T follicular helper cell (primary cell): ENCODE measurements around the gene FKBP9.
"Not testable (repeated sequence)": the region's sequence is repeated elsewhere in the genome, so short reads cannot be mapped to it uniquely, and the experiment has no call there.

Experiments
- DNase-seq: peaks from one replicate; pipeline ENCODE4 v3.0.0-alpha.2; 2020; ENCODE audit warnings: low read depth

The FKBP9 gene

DNA sequence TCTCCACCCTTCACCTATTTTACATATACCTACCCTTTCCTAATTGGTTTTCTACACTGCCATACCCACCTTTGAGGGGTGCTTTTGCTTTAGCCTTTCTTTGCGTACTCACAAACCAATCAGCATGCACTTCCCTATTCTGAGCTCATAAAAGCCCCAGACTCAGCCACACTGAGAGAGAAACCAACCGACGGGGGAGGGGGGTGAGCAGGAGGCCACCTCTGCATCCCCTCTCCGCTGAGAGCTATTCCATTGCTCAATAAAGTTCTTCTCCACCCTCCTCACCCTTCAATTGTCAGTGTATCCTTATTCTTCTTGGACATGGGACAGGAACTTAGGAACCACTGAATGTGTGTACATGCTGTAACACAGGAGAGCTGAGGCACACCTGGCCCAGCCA is 9.0 kb upstream of the FKBP9 start:
- DNase-seq: no peak

DNA sequence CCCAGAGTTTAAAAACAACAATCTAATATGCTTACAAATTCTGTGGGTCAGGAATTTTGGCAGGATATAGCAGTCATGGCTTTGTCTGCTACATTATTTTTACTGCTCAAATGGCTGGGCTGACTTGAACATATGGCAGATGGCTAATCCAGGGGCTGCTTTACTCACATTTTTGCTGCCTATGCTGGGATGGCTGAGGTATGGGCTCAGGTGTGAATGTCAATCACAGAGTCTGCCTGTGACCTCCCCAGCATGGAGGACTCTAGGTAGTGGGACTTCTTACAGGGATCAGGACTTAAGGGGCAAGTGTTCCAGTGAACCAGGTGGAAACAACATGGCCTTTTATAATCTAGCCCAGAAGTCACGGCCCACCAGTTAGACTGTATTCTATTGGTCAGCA is 4.4 kb upstream of the FKBP9 start:
- DNase-seq: no peak

DNA sequence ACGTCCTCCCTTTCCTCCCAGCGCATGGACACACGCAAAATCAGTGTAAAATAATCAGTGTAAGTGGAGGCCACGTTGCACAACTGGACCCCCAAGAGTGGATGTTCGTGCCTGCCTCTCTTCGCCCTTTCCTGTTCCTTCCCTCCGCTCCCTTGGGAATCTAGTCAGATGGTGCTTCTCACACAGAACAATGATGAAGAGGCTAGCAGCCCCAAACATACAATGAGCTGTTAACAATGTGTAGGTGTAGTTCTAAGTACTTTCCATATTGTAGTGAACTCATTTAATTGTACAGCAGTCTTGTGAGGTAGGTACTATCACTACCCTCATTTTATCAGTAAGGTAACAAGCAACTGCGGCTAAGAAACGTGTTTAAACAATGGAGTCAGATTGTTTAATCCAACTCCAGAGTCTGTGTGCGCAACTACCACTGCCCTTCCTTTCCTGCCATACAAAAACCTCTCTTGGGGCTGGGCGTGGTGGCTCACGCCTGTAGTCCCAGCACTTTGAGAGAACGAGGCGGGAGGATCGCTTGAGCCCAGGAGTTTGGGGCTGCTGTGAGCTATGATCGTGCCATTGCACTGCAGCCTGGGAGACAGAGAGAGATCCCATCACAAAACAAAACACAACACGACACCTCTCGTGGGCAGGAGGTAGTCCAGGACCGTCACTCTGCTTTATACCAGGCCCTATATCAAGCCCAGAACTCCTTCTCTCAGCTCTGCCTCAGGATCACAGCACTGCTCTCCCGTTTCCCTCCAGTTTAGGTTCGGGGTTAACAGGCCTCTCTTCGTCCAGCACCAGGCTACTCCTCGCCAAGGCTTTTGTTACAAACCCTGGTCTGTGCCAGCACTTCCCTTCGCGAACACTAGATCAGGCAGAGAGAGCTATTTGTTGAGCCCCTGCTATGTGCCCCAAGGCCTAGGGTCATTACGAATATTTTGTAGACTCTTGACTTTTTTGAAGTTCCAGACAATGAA is 1.1 kb downstream of the FKBP9 start:
- no peak for DNase-seq

DNA sequence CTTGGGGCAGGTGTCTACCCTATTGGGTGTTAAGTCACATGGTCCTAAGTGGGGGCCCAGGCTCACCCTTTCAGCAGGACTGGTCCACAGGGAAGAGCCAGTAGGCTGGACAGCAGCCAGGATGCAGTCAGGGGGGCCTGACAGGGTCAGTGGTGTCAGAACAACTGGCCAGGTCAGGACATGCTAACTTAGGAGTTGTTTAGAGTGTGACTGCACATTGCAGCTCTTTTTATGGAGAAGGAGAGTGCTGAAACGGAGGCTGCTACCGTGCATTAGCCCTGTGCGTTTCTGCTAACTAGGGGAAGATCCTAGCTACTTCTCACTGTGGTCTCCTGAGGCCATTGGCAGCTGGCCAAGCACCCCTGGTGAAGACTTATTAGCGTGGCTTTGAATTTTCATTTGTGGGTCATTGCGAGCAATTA is 6.7 kb downstream of the FKBP9 start:
- not testable (repeated sequence) for DNase-seq

DNA sequence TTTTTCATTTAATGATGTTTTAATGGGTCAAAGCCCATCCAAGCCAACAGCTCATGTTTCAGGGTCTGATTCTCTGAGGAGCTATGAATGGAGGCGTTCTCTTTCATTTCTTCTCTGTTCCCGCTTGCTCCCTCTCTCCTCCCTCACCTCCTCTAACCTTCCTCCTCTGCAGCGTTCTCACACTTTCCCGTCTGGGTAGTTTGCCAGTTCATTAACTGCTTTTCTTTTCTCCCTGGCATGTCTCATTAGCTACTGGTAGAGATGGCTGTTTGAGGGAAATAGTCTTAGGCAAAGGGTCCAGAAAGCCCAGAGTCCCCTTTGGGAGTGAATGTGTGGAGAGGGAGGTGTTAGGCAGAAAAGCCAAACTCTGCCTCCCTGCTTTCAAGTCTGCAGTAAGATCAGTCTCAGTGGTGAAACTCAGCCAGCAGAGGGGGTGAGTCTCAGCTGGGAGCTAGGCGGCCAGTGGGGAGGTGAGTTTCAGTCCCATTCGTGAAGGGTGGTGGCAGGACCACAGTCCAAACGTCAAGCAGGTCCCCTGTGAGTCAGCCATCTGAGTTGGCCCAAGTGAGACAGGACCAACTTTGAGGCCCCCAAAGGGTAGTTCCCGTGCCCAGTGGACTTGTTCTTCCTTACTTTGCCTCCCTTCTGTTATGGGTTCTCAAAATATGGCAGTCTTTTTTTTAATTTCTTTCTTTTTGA is 7.4 kb downstream of the FKBP9 start:
- DNase-seq: not testable (repeated sequence)

DNA sequence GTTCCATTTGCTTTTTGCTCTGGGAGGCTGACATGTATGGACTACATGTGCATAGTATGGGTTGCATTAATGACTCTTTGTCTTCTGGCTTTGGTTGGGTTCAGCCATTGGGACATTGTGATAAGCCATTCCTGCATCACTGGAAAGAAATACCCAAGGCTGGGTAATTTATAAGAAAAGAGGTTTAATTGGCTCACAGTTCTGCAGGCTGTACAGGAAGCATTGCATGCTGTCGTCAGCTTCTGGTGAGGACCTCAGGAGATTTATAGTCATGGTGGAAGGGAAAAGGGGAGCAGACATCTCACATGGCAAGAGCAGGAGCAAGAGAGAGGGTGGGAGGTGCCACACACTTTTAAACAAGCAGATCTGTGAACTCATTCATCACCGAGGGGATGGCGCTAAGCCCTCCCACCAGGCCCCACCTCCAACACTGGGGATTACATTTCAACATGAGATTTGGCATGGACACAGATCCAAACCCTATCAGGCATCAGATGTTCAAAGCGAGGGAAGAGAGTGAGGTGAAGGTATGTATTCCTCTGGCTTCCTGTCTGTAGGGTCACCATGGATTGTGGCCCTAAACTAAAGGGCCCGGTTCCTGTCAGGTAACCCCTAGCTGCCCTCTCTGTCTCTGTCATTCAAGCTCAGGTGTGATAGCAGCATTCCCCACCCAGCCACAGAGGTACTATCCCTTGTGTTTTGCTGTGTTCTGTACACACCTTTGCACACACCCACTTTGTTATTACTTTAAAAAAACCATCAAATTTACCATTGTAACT is 9.4 kb downstream of the FKBP9 start:
- not testable (repeated sequence) for DNase-seq

DNA sequence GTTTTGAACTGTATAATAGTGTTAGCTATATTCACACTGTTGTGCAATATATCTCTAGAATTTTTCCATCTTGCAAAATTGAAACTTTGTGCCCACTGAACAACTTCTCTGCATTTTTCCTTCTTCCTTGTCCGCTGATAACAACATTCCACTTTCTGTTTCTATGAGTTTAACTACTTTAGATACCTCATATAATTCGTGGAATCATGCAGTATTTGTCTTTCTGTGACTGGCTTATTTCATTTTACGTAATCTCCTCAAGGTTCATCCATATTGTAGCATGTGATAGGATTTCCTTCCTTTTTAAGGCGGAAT is 10.0 kb downstream of the FKBP9 start:
- not testable (repeated sequence) for DNase-seq

DNA sequence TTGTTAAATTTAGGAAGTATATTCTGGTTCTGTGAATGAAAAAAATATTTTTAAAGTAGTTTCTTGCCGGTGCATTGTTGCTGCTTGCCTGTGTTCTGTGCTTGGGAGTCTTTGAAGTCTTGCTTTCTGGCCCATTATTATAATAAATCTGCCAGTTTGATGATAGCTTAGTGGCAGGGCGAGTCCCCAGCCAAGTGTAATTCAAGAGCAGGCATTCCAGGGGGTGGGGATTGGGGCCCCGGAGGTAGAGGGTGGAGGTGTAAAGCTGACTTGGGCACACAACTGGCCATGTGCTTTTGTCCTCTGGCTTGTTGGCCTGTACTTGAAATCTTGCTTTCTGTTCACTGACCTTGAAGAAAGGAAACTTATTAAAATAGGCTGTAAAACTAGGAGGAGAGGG is 14.7 kb downstream of the FKBP9 start:
- not testable (repeated sequence) for DNase-seq

DNA sequence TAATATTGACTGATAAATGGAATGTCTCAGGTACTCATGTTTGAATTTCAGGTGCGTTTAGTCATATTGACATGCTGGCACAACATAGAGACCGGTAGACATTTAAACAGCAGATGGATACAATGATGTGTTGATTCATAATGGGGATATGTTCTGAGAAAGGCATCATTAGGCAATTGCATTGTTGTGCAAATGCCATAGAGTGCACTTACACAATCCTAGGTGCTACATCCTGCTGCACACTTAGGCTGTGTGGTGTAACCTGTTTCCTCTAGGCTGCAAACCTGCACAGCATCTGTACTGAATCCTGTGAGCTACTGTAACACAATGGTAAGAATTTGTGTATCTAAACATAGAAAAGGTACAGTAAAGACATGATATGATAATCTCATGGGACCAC is 19.9 kb downstream of the FKBP9 start:
- not testable (repeated sequence) for DNase-seq

DNA sequence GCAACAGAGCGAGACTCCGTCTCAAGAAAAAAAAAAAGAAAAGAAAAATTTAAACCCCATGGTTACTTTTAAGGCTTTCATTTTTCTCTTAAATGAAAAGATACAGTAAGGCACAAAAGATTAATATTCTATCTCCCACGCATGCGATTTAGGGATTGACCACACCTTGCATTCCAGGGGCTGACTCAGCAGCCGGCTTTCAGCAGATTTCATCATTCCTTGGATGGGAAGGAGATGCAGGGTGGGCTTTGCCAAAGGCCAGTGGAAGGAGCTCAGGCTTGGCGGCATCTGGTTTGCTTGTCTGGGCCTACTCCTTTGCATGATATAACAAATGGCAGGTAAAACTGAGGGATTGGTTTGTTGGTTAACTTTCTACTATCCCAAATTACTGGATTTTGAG is 22.0 kb downstream of the FKBP9 start:
- DNase-seq: not testable (repeated sequence)

DNA sequence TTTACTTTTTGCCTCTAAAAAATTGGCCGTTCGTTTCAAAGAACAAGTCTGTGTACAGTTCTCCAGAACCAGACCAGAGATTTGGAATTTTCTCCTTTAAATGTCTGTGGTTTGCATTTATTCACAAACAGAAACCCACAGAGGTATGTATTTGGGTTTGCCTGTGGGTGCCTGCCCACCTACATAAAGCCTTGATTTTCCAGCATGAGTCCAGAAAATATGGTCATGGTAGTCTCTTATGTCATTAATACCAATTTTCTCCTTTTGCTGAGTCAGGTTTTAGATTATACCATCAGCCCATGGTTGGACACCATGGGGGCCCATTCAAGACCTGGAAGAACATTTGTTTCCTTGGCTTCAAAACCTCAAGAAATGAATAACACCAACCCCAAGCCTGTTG is 22.7 kb downstream of the FKBP9 start:
- not testable (repeated sequence) for DNase-seq

DNA sequence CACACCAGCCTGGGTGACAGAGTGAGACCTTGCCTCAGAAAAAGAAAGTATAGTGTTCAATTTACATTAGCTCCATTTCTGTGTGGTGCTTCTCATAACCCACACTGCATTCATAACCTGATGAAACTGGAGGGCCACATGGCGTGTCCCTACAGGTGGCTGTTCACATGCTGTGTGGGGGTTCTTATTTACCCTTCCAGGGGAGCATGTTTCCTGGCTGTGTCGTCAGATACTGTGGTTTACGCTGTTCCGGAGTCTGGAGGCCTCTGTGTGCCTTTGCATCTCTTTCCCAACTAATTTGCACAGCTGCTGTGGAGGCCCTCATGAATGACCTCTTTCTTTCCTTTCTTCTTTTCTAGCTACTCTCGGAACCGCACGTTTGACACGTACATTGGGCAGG is 30.9 kb downstream of the FKBP9 start:
- DNase-seq: not testable (repeated sequence)

DNA sequence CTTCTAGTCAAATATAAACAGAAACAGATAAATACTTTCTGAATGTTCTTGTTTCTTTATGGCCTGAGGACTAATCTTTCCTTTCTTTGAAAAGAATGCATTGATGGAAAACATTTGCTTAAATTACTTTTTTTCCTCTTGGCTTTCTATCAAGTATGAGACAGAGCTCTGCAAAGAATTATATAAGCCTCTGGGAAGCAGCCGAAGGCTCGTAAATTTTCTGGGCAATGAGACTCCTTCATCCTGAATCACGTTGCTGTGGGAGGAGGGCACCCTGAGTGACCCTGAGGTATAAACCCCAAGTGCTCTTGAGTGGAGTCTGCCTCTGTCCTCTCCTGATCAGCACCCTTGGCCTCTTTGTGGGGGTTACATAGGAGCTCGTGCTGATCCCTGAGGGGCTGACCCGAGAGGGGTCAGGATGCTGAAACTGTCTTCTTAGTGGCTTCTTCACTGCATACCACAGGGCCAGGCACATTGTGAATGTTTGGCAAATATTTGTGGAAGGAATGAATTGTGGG is 33.9 kb downstream of the FKBP9 start:
- not testable (repeated sequence) for DNase-seq

DNA sequence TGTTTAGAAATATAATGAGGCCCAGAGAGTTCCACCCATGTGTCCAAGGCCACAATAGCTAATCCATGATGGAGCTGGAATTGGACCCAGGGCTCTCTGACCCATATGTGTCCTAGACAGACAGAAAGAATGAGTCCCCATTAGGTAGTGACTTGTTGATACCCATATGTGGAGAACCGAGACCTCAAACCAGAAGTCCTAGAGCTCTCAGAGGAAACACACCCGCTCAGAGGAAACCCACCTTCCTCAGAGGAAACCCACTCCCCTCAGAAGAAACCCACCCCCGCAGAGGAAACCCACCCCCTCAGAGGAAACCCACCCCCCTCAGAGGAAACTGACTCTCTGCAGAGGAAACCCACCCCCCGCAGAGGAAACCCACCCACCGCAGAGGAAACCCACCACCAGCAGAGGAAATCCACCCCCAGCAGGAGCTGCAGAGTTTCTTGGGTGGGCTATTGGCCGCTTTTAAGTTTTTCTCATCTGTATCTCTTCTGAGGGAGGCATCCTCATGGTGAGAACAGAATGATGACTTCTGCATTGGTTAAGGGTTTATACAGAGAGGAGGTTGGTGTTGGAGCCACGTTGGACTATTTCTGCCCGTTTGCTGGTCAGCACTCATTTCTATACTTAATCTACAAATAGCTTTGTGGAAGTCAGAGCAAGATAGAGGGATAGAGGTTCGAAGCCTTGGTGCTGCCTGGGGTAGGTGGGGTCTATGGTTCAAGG is 34.9 kb downstream of the FKBP9 start:
- DNase-seq: not testable (repeated sequence)

DNA sequence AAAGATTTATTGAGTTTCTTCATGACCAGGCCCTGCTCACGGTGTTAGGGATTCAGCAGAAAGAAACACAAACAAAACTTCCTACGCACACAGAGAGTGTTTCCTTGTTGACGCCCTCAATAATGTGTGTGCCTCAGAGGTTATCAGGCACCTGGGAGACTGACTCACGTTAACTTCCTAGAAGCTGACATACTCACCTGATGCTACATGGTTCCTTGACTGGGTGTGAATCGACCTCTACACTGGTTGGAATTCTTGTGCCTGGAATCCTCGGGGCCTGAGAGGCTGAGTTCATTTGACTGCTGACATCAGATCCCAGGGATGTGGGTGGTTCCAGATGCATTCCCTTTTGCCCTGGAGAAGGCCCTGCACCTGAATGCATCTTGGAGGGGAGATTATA is 35.5 kb downstream of the FKBP9 start:
- DNase-seq: not testable (repeated sequence)

DNA sequence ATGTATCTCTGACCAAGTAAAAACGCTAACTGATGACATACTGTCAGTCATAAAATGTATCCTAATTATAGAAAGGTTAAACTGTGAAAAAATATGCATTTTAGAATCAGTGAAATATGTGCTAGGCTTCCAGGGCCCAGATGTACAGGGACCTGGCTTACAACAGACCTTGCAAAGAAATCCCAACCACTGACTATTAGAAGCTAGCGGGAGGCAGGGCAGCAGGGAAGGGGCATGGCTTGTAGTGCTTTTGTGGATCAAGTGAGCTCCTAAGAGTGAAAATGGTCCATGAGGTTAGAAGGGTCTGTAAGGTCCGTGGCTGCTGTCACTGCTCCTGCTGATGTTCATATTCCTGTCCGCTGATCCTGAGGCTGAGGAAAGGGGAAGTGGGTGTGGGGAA is 40.7 kb downstream of the FKBP9 start:
- DNase-seq: not testable (repeated sequence)

DNA sequence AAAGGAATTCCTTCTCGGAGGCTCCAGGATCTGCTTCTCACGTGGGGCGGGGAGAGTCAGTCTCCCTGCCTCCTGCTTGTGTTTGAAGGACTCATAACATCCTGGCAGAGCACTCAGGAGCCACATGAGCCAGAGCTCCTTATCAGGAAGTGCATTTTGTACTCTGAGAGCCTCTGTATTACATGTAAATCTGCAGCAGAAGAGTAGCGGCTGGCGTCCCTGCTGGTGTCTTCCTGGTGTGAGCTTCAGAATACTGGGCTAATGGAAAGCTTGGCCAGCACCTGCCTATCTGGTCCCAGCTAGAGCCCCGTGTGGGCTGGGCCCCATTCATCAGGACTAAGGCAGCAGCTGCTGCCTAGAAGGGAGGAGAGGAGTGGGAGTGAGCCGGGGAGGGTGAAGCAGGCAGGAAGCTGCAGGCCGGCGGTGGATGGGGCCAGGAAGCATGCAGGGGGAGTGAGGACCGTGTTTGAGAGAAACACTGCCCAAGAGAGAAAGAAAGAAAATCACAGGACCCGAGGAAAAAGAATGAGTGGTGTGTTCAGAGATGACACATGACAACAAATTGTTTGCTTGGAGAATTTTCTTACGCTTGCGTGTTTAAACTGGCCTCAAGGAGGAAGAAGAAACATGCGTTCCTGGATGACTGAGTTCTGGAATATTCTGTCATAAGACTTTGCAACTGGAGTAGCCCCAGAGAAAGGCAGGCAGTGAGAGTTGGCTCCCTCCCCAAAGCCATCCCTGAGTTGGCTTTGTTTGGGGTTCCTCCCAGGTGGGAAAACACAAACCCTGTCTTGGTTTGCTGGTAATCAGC is 41.3 kb downstream of the FKBP9 start:
- DNase-seq: not testable (repeated sequence)

DNA sequence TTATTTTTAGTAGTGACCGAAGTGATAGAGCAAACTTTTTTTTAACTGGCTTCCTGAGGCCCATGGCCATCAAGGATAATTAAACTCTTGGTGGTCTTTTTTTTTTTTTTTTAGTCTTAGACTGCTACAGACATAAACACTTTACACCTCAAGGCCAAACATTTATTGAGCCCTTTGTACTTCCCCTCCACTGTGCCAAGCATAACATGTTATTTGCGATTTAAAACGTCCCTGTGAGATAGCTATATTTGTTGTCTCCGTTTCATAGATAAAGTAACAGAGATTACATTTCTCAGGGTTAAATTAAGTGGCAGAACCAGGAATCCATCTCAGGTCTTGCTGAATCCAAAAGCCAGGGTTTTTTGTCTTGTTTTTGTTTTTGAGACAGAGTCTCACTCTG is 42.1 kb downstream of the FKBP9 start:
- not testable (repeated sequence) for DNase-seq

DNA sequence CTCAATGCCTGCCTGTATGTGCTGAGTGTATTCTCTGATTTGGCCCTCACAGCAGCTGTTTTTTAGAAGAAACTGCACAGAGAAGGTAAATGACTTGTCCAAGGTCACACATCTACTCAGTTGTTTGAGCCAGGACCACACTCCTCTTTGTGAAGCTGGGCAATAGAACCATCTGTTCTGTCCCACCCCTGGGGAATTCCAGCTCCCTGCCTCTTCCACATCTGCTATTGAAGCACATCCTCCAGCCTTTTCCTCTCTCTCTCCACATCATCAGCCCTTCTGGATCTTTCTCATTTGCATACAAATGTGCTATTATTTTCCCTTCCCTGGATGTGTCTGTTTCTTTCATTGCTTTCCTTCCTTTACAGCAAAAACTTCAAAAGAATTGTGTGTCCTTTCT is 45.9 kb downstream of the FKBP9 start:
- not testable (repeated sequence) for DNase-seq

DNA sequence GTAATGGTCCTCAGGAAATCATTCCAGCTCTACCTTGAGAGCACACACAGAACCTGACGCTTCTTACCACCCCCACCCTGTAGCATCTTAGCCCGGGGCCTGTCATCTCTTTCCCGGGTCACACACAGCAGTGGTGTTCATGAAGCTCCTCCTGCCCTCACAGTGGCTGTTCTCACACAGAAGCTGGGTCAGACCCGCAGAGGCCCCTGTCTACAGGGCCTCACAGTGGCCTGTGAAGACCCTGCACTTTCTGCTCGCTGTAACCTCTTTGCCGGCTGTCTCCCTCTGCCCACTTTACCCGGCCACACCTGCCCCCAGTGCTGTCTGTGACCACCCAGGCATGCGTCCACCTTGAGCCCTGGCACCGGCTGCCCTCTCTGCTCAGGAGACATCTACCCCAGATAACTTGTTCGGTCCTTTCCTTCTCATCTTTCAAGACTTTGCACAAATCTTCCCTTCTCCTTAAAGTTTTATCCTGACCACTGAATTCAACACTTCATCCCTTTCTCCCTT is 46.9 kb downstream of the FKBP9 start:
- DNase-seq: not testable (repeated sequence)
